Esophagus muscularis mucosa (tissue), 4 donors: ENCODE measurements around the gene CDCA5.

ENCODE experiments used
- EP300 ChIP-seq: sonication (generic); formaldehyde crosslinking; IDR thresholded peaks from one replicate; pipeline ENCODE4 v1.6.1; 2017; ENCODE audit warnings: antibody characterized with exemption
- POLR2A ChIP-seq: fragments of 450-650 bp; IDR thresholded peaks from one replicate; pipeline ENCODE4 v1.6.1; 2017; ENCODE audit warnings: antibody characterized with exemption, moderate library complexity, mild to moderate bottlenecking, low read depth
- TF ChIP-seq, protein P1 (sequence below), 3 experiments: fragments of 200-600 bp in 2 of 3; fragments of 450-650 bp in 1 of 3; sonication (generic) in 2 of 3; IDR thresholded peaks; one replicate each; pipeline ENCODE4 v1.5.1; 2017 to 2019; ENCODE audit warnings: antibody characterized with exemption in 3 of 3, mild to moderate bottlenecking in 2 of 3, moderate library complexity in 1 of 3

DNA sequence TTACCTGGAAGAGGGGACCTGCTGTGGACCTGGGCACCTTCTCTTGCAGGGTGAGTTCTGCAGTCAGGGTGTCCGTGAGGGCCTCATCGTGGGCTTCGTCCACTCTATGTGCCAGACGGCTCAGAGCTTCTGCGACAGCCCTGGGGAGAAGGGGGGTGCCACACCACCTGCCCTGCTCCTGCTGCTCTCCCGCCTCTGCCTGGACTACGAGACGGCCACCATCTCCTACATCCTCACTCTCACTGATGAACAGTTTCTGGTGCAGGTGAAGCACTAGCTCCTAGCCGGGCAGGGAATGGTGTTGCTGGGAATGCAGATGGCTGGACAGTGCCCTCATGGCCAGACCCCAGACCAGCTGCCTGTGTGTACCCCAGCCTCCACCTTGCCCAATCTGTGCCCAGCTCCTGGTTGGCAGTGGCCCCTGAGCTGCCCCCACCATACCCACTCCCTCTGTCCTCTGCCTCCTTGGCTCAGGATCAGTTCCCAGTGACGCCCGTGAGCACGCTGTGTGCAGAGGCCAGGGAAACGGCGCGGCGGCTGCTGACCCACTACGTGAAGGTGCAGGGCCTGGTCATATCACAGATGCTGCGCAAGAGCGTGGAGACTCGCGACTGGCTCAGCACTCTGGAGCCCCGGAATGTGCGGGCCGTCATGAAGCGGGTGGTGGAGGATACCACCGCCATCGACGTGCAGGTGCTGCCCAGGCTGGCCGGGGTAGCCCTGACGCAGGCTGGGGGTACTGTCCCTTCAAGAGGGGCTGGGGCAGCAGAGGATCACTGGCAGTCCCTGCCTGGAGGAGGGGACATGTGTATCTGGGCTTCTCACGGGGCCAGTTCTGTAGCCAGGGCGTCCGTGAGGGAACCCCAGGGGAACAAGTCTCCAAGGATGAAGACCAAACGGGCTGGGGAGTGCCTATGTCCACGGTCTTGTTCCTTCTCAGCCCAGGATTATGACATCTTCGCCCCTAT lies 25.7 kb upstream of the CDCA5 start:
- TF ChIP-seq, protein P1, sequence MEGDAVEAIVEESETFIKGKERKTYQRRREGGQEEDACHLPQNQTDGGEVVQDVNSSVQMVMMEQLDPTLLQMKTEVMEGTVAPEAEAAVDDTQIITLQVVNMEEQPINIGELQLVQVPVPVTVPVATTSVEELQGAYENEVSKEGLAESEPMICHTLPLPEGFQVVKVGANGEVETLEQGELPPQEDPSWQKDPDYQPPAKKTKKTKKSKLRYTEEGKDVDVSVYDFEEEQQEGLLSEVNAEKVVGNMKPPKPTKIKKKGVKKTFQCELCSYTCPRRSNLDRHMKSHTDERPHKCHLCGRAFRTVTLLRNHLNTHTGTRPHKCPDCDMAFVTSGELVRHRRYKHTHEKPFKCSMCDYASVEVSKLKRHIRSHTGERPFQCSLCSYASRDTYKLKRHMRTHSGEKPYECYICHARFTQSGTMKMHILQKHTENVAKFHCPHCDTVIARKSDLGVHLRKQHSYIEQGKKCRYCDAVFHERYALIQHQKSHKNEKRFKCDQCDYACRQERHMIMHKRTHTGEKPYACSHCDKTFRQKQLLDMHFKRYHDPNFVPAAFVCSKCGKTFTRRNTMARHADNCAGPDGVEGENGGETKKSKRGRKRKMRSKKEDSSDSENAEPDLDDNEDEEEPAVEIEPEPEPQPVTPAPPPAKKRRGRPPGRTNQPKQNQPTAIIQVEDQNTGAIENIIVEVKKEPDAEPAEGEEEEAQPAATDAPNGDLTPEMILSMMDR (IDR thresholded peaks at IDR 0.05): no peak
- TF ChIP-seq POLR2A: no peak
- no peak for TF ChIP-seq EP300
